GM23338 (cell line): Measurements from ENCODE around the gene PAXX.

ENCODE experiments used
- CTCF ChIP-seq, 2 experiments: fragments of 200-600 bp in 1 of 2; sonication (generic) in 1 of 2; conservative IDR thresholded peaks; 2 replicates each; pipeline versions ENCODE4 v1.5.1 to v1.6.1; 2016 to 2017; ENCODE audit warnings: antibody characterized with exemption in 2 of 2, low read depth in 2 of 2, mild to moderate bottlenecking in 2 of 2, moderate library complexity in 1 of 2
- ETS1 ChIP-seq: IDR thresholded peaks from 2 replicates; pipeline ENCODE4 v1.6.1; 2016; ENCODE audit warnings: antibody characterized with exemption
- POLR2AphosphoS5 ChIP-seq: IDR thresholded peaks from 2 replicates; pipeline ENCODE4 v1.6.1; 2016; ENCODE audit warnings: antibody characterized with exemption, low read depth

GRCh38 chr9:136960938-136961275 is 31.3 kb upstream of the PAXX start:
- no peak for TF ChIP-seq ETS1
- TF ChIP-seq CTCF (conservative IDR thresholded peaks at IDR 0.05; ENCODE audit: low read depth in 2 of 2) = no peak
- no peak for TF ChIP-seq POLR2AphosphoS5
